ENCODE data around the gene CHAF1B. TPM values are rescaled to one million over a fixed set of nuclear protein-coding genes. Genes with fewer than 3 reads are reported as not detected.
A peak's percentile ranks its signal among the peaks of the same experiment; 100 is the strongest.

CHAF1B gene
- total and polyA plus RNA-seq, 10 of the 15 experiments (the other 5 are each of a cell fraction or from before 2014, with no cell fraction given), result 5.9 to 31.5 (median 17.3) TPM

- no peaks in the 10 kb centered on the region for H3K36me3 ChIP-seq (ENCODE audit: control insufficient read depth in 2 of 2, insufficient read depth in 2 of 2, low read length in 1 of 2)
- no peaks in the 10 kb centered on the region for H3K79me2 ChIP-seq (ENCODE audit: control insufficient read depth, insufficient read depth, low read length)
- H3K4me1 ChIP-seq (ENCODE audit: control insufficient read depth, insufficient read depth, low read length), result no peaks in the 10 kb centered on the region; the same call in 1 of the 2 replicates
- ChIA-PET SMC1A (ENCODE audit: uncharacterized antibody, unreplicated experiment) (interaction anchor here (0.9 to 1.0 kb wide), 3 partner anchors 9 to 69 kb away, joined by 3 read pairs; no protein-coding TSS in a partner anchor), CTCF (interaction anchor here (1.1 kb wide), 1 partner anchor 72 kb away, joined by 4 read pairs; no protein-coding TSS in a partner anchor), RAD21 (ENCODE audit: unreplicated experiment) (no interaction called here), POLR2A (interaction anchor here (1.4 kb wide), 1 partner anchor 38 kb away, joined by 4 read pairs; no protein-coding TSS in a partner anchor)
- ATAC-seq, result no peak
- H3K27ac ChIP-seq (ENCODE audit: control insufficient read depth, insufficient read depth), result no peak overlapping the region
- in situ Hi-C loops (cut with MboI) (no loop called here), intact Hi-C loops (cut with micrococcal nuclease; ENCODE audit: unreplicated experiment) (no loop called here)
- peak in 1 of 2 experiments; percentile 35; a peak in 1 of 3 replicates for TF ChIP-seq EGR1 (IDR thresholded peaks at IDR 0.05; ENCODE audit: borderline replicate concordance in 1 of 2, low read depth in 2 of 2, low read length in 2 of 2)
- TF ChIP-seq NFIC (IDR thresholded peaks at IDR 0.05; ENCODE audit: low read depth, low read length), result no peak
- no TSS peak for BruUV-seq (replicated peaks)
- DNase-seq (ENCODE audit: low read depth, low spot score), result no peak
- H3K4me3 ChIP-seq, result no peak overlapping the region
- H3K9ac ChIP-seq (ENCODE audit: control insufficient read depth, insufficient read depth, low read length), result no peak overlapping the region
- no peak for FAIRE-seq
- no peaks in the 10 kb centered on the region for H3K27me3 ChIP-seq (replicated peaks in 1 of 2; ENCODE audit: control insufficient read depth in 2 of 2, insufficient read depth in 2 of 2, low read length in 1 of 2)
- no peak overlapping the region for H3K4me2 ChIP-seq (ENCODE audit: control insufficient read depth, insufficient read depth)
- no peak overlapping the region for H2AFZ ChIP-seq (ENCODE audit: control insufficient read depth, low read depth, low read length)
- H3K9me3 ChIP-seq (replicated peaks; ENCODE audit: control insufficient read depth, insufficient read depth, low read length), result no peaks in the 10 kb centered on the region
- H4K20me1 ChIP-seq (ENCODE audit: control insufficient read depth, insufficient read depth), result no peaks in the 10 kb centered on the region
- WGBS (ENCODE audit: insufficient coverage, insufficient replicate concordance, low lambda C conversion rate, missing lambda C conversion rate), result 34% methylated on average over 7 of the region's 7 CpGs
Observed at GRCh38 chr21:36433059-36433709, 48.0 kb downstream of the CHAF1B start.

GRCh38 chr21:36434144-36434543, 49.0 kb downstream of the CHAF1B start:
- 5% methylated on average over 6 of the region's 6 CpGs for WGBS (ENCODE audit: insufficient coverage, insufficient replicate concordance, low lambda C conversion rate, missing lambda C conversion rate)

More at GRCh38 chr21:36434144-36434543, 49.0 kb downstream of the CHAF1B start:
- no peak overlapping the region for H3K9ac ChIP-seq (ENCODE audit: control insufficient read depth, insufficient read depth, low read length)
- H3K27me3 ChIP-seq (replicated peaks in 1 of 2; ENCODE audit: control insufficient read depth in 2 of 2, insufficient read depth in 2 of 2, low read length in 1 of 2), result no peaks in the 10 kb centered on the region
- ChIA-PET CTCF (no interaction called here), SMC1A (ENCODE audit: uncharacterized antibody, unreplicated experiment) (interaction anchor here (0.7 to 1.0 kb wide), 2 partner anchors 8 to 12 kb away, joined by 3 read pairs; no protein-coding TSS in a partner anchor), POLR2A (interaction anchor here (1.4 kb wide), 1 partner anchor 37 kb away, joined by 4 read pairs; no protein-coding TSS in a partner anchor), RAD21 (ENCODE audit: unreplicated experiment) (no interaction called here)
- intact Hi-C loops (cut with micrococcal nuclease; ENCODE audit: unreplicated experiment), result no loop called here
- no TSS peak for BruUV-seq (replicated peaks)
- H3K4me2 ChIP-seq (ENCODE audit: control insufficient read depth, insufficient read depth), result no peak overlapping the region
- no peaks in the 10 kb centered on the region for H4K20me1 ChIP-seq (ENCODE audit: control insufficient read depth, insufficient read depth)
- no peak overlapping the region for H3K27ac ChIP-seq (ENCODE audit: control insufficient read depth, insufficient read depth)
- in situ Hi-C loops (cut with MboI), result no loop called here
- no peak overlapping the region; the same call in 1 of the 2 replicates for H2AFZ ChIP-seq (ENCODE audit: control insufficient read depth, low read depth, low read length)
- H3K79me2 ChIP-seq (ENCODE audit: control insufficient read depth, insufficient read depth, low read length), result no peaks in the 10 kb centered on the region
- no peak for ATAC-seq
- TF ChIP-seq IKZF1 (conservative IDR thresholded peaks at IDR 0.05) (0 out of 2 replicates have a peak, but pooled peaks have one; percentile 20), SUPT20H (IDR thresholded peaks at IDR 0.05; ENCODE audit: borderline replicate concordance, control insufficient read depth, low read depth, low read length) (no peak)
- DNase-seq (ENCODE audit: low read depth, low spot score), result no peak
- H3K36me3 ChIP-seq (ENCODE audit: control insufficient read depth in 2 of 2, insufficient read depth in 2 of 2, low read length in 1 of 2), result no peaks in the 10 kb centered on the region
- H3K4me1 ChIP-seq (ENCODE audit: control insufficient read depth, insufficient read depth, low read length), result no peaks in the 10 kb centered on the region; the same call in 1 of the 2 replicates
- no peaks in the 10 kb centered on the region for H3K9me3 ChIP-seq (replicated peaks; ENCODE audit: control insufficient read depth, insufficient read depth, low read length)
- no peak overlapping the region for H3K4me3 ChIP-seq
- FAIRE-seq, result no peak

Measured in GM12878 (cell line).